GM18873 (cell line): Measurements from ENCODE around the gene FYCO1.

Source experiments
- ATAC-seq: cut with Tn5 transposase; IDR thresholded peaks from one replicate; pipeline ENCODE4 v1.9.1; 2021; ENCODE audit warnings: mild to moderate bottlenecking, moderate library complexity, moderate number of reproducible peaks; ENCODE audit not compliant: unreplicated experiment, low FRiP score

Gene FYCO1

GRCh38 chr3:45985532-45986302 is 9.9 kb downstream of the FYCO1 start:
- no peak for ATAC-seq

GRCh38 chr3:45984331-45985312 is 11.0 kb downstream of the FYCO1 start:
- no peak for ATAC-seq

- ATAC-seq, result no peak
Observed at GRCh38 chr3:45983770-45984169, 11.9 kb downstream of the FYCO1 start.

- ATAC-seq, result no peak
Observed at GRCh38 chr3:45981346-45982074, 14.1 kb downstream of the FYCO1 start.

- no peak for ATAC-seq
Observed at GRCh38 chr3:45980819-45981218, 14.8 kb downstream of the FYCO1 start.

GRCh38 chr3:45980229-45980813 is 15.3 kb downstream of the FYCO1 start:
- ATAC-seq, result no peak

GRCh38 chr3:45979378-45979777 is 16.2 kb downstream of the FYCO1 start:
- no peak for ATAC-seq

GRCh38 chr3:45978006-45978761 is 17.4 kb downstream of the FYCO1 start:
- no peak for ATAC-seq

GRCh38 chr3:45976191-45977091 is 19.2 kb downstream of the FYCO1 start:
- ATAC-seq, result no peak

GRCh38 chr3:45975686-45976085 is 19.9 kb downstream of the FYCO1 start:
- ATAC-seq, result no peak

GRCh38 chr3:45974686-45975085 is 20.9 kb downstream of the FYCO1 start:
- no peak for ATAC-seq

GRCh38 chr3:45972534-45973402 is 22.9 kb downstream of the FYCO1 start:
- no peak for ATAC-seq

GRCh38 chr3:45969953-45970352 is 25.7 kb downstream of the FYCO1 start:
- ATAC-seq, result no peak

GRCh38 chr3:45969116-45969515 is 26.5 kb downstream of the FYCO1 start:
- no peak for ATAC-seq

- no peak for ATAC-seq
Observed at GRCh38 chr3:45968706-45969105, 26.9 kb downstream of the FYCO1 start.

- ATAC-seq, result no peak
Observed at GRCh38 chr3:45968149-45968548, 27.5 kb downstream of the FYCO1 start.

- no peak for ATAC-seq
Observed at GRCh38 chr3:45967724-45968123, 27.9 kb downstream of the FYCO1 start.
